NCI-H748 (cell line): ENCODE results near the gene EDIL3.
"Not testable (repeated sequence)": the region's sequence is repeated elsewhere in the genome, so short reads cannot be mapped to it uniquely, and the experiment has no call there.

Experiments used
- DNase-seq: peaks from one replicate; lab custom pipeline; 2025; ENCODE audit not compliant: unreplicated experiment; lab: John Stamatoyannopoulos, UW

The EDIL3 gene

DNA sequence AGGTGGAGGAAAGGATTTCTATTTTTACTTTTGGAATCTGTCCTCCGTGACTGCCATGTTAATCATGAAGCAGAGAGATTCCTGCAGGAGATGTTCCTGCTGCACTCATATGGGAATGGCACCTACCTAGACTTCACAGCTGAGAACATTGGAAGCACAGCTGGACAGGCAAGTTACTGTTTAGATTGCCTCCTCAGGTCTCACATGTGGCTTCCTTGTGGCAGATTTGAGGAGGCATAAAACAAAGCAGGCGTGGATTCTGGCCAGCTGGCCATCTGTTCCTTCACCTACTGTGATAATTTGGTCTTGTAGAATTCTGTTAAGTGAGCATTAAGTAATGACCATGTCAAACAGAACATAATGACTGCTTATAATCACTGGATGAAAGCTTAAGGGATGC, 193.4 kb downstream of the EDIL3 start:
- DNase-seq = peak; percentile 95

GRCh38 chr5:84184857-84185256, 199.8 kb downstream of the EDIL3 start:
- DNase-seq = no peak

DNA sequence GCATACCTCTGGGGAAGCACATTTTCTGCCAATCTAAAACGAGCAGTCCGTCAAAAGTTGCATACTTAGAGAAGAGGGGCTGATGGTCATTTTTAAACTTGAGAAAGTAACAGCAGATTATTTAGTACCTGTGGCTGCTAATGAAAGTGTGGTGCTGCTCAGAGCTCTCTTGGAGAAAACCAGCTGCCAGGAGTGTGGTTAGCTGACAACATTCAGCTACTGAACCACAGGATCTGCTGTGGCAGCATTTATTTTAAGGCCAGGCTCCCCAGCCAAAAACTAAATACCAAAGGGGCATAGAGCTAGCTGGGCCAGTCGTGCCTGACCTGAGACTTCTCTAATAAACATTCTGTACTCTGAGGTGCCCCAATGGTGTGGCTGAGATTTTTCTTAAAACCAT, 203.6 kb downstream of the EDIL3 start:
- DNase-seq = no peak

GRCh38 chr5:84168841-84169240, 215.8 kb downstream of the EDIL3 start:
- no peak for DNase-seq

DNA sequence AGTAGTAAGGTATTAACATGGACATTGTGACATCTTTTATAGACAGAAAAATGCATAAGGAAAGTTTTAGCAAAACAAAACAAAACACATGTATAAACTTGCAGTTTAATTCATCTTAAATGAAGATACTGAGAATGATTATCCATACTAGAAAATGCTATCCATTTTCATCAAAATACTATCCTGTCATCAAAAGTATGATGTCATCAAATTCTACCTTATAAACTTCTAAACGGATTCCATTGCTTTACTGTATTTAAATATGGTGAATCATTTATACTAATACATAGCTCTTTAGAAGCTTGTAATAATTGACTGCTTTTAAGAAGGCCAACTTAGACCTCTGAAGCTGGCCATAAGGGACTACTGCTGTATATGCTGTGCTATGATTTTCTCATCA, 221.0 kb downstream of the EDIL3 start:
- DNase-seq = no peak

GRCh38 chr5:84162695-84163094, 222.0 kb downstream of the EDIL3 start:
- no peak for DNase-seq

DNA sequence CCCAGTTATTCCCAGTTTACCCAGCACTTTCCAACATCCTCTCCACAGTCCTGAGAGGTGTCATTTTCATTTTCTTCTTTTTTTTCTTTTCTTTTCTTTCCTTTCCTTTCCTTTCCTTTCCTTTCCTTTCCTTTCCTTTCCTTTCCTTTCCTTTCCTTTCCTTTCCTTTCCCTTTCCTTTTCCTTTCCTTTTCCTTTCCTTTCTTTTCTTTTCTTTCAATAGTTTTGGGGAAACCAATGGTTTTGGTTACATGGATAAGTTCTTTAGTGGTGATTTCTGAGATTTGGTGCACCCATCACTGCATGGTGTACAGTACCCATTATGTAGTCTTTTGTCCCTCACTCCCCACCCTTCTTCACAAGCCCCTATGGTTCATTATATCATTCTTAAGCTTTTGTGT, 224.0 kb downstream of the EDIL3 start:
- not testable (repeated sequence) for DNase-seq

DNA sequence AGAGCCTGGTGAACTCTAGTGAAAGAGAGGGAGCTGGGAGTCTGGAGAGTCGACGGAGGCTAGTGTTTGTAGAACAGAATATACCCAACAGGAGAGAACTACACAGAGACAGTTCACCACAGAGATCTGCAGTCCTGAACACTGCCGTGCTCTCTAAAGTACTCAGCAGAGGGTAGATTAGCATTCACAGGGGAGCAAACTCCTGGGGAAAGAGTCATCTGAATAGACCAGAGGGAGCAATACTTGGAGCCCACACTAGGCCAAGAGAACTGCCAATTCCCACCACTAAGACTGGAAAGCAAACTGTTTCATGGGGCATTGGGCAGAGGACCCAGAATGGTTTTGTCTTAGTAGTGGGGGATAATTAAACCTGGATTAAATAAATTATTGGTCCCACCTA, 235.6 kb downstream of the EDIL3 start:
- DNase-seq = no peak

DNA sequence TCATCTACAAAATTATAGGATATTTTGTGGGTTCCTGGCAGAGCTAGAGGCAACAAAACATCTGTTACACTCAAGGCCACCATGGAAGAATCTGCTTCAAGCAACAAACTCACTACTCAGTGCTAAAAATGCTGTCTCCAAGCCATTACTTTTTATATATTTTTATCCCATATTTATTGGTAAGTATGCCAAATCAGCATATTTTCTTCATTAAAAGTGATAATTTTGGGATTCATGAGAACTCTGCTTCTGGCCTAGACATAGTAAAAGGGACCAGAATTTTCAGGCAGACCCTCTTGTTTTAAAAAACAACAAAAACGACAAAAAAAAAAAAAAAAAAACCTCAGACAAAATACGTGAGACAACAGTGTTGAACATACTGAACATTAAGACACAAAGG, 236.0 kb downstream of the EDIL3 start:
- no peak for DNase-seq

GRCh38 chr5:84137541-84137940, 247.1 kb downstream of the EDIL3 start:
- no peak for DNase-seq

DNA sequence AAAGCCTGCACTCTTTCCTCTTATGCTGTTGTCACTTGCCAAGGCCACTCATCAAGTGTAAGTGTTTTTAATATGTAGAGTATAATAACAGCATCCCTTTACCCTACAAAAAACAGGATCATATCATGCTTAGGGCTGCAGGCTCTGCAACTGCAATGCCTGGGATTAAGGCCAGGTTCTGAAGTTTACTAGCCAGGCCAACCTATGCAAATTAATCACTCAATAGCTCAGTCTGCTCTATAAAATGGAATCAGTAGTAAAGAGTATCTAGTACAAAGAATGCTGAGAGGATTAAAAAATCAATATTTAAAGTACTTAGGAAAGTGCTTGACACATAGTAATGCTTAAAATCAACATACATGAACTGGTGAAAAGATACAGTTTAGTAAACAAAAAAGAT, 253.3 kb downstream of the EDIL3 start:
- peak; percentile 95 for DNase-seq

DNA sequence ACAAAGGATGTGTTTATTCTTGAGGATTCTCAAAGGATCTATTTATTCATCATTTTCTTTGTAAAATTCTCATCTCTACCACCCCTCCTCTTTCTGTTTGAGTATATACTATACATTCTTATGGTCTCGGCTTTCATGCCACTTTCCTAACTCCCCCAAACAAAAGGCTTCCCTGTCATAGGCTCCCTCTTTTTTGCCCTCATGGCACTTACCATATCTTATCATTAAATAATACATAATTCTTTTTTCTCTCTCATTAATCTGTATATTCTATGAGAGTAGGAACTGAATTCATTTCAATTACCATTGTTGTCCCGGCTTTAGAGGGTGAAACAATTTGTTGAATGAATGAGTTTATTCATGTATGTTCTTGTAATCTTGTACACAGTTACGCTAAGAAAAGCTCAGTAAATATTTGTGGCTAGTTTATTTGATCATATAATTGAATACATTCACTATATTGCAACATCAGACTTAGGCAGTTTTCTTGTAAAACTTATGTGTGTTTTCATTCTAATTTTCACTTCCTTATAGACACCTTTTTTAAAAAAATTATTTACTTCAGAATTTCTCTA, 254.6 kb downstream of the EDIL3 start:
- no peak for DNase-seq

DNA sequence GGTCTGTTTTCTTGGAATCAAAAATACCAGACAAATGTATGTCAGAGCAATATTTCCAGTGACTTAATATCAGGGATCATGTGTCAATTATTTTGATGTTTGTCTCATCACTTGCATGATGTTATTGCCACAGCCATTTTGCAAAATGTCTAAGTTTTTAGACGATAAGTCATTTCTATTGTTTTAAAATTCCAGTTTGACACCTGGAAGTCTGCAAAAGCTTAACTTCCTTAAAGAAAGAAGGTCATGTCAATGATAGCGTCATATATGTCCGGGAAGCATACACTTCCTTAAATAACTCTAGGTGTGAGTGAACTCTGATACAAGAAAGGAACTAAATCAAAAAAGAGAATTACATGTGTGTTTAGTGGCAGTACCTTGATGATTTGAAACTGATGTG, 259.5 kb downstream of the EDIL3 start:
- no peak for DNase-seq

DNA sequence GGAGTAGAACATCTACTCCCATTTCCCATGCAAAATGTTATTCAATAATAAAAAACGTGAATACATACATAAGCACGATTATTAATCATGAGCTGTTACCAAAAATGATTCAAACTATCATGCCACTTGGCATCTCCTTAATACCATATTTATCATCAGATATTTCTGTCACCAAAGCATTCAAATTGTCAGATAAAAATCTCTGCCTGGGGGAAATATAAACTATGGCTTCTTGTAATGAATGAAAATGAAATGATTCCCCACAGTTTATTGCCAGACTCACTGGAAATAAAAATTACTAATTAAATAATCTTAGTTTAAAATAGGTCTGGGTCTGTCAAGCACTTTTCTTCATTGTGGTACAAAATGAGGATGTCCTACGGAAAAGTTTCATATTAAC, 265.4 kb downstream of the EDIL3 start:
- no peak for DNase-seq

DNA sequence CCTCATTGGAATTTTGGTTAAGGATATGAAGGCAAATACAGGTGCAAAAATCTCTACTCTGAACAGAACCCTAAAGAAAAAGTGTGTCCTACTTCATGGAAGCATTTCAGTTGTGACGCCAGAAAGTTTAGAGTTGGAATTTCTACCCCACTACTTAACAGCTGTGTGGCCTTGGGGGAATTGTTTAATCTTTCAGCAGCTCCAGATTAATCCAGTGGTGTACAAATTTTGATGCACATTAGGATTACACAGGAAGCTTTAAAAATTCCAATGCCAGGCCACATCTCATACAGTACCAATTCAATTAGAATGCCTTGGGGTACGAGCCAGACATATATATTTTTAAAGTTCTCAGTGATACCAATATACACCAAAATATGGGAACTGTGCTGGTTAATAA, 266.1 kb downstream of the EDIL3 start:
- DNase-seq = no peak

DNA sequence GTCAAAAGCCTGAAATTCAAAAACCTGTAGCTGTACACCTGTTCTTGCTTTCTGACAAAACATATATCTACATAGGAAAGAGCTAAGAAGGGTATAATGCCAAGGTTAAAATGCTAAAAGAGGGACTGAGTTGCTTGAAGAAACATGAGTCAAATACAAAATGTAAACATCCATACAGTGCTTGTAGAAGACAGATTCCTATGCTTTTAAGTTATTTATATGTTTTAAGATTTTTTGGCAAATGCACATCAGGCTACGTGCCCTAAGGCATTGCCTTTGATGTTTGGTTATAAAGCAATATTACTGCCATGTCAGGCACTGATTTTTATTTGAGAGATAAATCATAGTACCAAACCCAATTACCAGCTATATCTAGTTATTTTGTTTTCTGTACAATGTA, 269.0 kb downstream of the EDIL3 start:
- no peak for DNase-seq

- peak; percentile 99 for DNase-seq
These were observed 271.2 kb downstream of the EDIL3 start for GRCh38 chr5:84113246-84114105.

- DNase-seq = no peak
These were observed 291.9 kb downstream of the EDIL3 start for GRCh38 chr5:84092738-84093137.

- DNase-seq = peak; percentile 77
These were observed 293.4 kb downstream of the EDIL3 start for GRCh38 chr5:84091127-84091799.

DNA sequence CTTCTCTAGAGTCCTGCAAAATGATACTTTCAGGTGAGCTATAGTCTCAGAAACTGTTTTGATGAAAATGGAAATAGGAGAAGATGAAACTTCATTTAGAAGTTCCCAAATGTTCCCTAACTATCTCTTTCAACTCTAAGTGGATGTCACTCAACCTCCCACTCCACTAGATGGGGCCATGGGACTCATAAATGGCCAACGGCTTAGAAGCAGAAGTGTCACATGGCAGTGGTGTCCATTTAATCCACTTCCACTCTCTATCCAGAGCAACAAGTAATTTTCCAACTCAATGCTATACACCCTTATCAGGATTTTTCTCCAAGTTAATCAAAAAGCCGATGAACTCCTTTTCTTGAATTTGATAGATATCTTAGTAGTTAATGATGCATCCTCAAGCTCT, 295.7 kb downstream of the EDIL3 start:
- peak; percentile 79 for DNase-seq

- no peak for DNase-seq
These were observed 298.2 kb downstream of the EDIL3 start for GRCh38 chr5:84086511-84086910.

DNA sequence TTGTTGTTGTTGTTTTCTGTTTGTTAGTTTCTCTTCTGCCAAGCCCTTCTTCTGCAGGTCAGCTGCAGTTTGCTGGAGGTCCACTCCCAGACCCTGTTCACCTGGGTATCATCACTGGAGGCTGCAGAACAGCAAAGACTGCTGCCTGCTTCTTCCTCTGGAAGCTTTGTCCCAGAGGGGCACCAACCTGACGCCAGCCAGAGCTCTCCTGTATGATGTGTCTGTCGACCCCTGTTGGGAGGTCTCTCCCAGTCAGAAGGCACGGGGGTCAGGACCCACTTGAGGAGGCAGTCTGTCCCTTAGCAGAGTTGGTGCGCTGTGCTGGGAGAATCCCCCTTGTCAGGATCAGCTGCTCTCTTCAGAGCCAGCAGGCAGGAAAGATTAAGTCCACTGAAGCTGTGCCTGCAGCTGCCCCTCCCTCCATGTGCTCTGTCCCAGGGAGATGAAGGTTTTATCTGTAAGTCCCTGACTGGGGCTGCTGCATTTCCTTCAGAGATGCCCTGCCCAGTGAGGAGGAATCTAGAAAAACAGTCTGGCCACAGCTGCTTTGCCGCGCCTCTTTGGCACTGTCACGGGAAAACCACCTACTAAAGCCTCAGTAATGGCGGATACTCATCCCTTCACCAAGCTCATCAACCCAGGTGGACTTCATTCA, 299.2 kb downstream of the EDIL3 start:
- no peak for DNase-seq
